HG03045 (cell line): ENCODE results near the gene ELMOD2.
"Not testable (repeated sequence)": the region's sequence is repeated elsewhere in the genome, so short reads cannot be mapped to it uniquely, and the experiment has no call there.

Experiments used
- ATAC-seq: cut with Tn5 transposase; IDR thresholded peaks from one replicate; pipeline ENCODE4 v1.9.1; 2021; ENCODE audit warnings: mild to moderate bottlenecking, moderate library complexity; ENCODE audit not compliant: unreplicated experiment

The ELMOD2 gene

GRCh38 chr4:140523857-140524742 is at the start of gene ELMOD2:
ELMOD2 (plus strand) TSS chr4:140524168; CDS start chr4:140525429, 1,261 bp downstream.
- ATAC-seq = peak; percentile 100

GRCh38 chr4:140483445-140483844 is 40.5 kb upstream of the ELMOD2 start:
- ATAC-seq = no peak

GRCh38 chr4:140485939-140486338 is 38.0 kb upstream of the ELMOD2 start:
- ATAC-seq = no peak

- ATAC-seq = no peak
These were observed 26.6 kb upstream of the ELMOD2 start for GRCh38 chr4:140497405-140497746.

GRCh38 chr4:140497747-140498636 is 26.0 kb upstream of the ELMOD2 start, which contains the start of gene MGAT4D:
MGAT4D (minus strand) TSS chr4:140498293; CDS start chr4:140498222, 71 bp downstream.
- ATAC-seq = no peak

- ATAC-seq = no peak
These were observed 24.6 kb upstream of the ELMOD2 start for GRCh38 chr4:140499391-140499790.

- no peak for ATAC-seq
These were observed 19.7 kb upstream of the ELMOD2 start for GRCh38 chr4:140504261-140504660.

- not testable (repeated sequence) for ATAC-seq
These were observed 10.2 kb upstream of the ELMOD2 start for GRCh38 chr4:140513765-140514164.

- ATAC-seq = no peak
These were observed 8.5 kb upstream of the ELMOD2 start for GRCh38 chr4:140515423-140515822.

GRCh38 chr4:140523370-140523856 is 555 bp upstream of the ELMOD2 start:
- peak; percentile 7 for ATAC-seq

GRCh38 chr4:140529434-140529833 is 5.5 kb downstream of the ELMOD2 start:
- no peak for ATAC-seq

- ATAC-seq = no peak
These were observed 10.0 kb downstream of the ELMOD2 start for GRCh38 chr4:140533951-140534480.

GRCh38 chr4:140556372-140557085 is 32.6 kb downstream of the ELMOD2 start:
- ATAC-seq = peak; percentile 100

- no peak for ATAC-seq
These were observed 34.0 kb downstream of the ELMOD2 start for GRCh38 chr4:140557831-140558435.

GRCh38 chr4:140559696-140560095 is 35.7 kb downstream of the ELMOD2 start:
- no peak for ATAC-seq

- ATAC-seq = no peak
These were observed 44.7 kb downstream of the ELMOD2 start, which contains the start of gene UCP1 for GRCh38 chr4:140568507-140569306. UCP1 (minus strand) TSS chr4:140568961; CDS start chr4:140568729, 232 bp downstream.

- ATAC-seq = no peak
These were observed 45.3 kb downstream of the ELMOD2 start for GRCh38 chr4:140569307-140569638.

GRCh38 chr4:140571620-140572019 is 47.7 kb downstream of the ELMOD2 start:
- no peak for ATAC-seq

GRCh38 chr4:140575489-140575888 is 51.5 kb downstream of the ELMOD2 start:
- ATAC-seq = no peak
